K562 (cell line): ENCODE data around the gene ALG9. TPM values are rescaled to one million over a fixed set of nuclear protein-coding genes. Genes with fewer than 3 reads are reported as not detected.

ENCODE experiments used
- ARID2 ChIP-seq: fragments of 450-650 bp; IDR thresholded peaks from 2 replicates; pipeline ENCODE4 v1.6.1; 2017; ENCODE audit warnings: antibody characterized with exemption, mild to moderate bottlenecking
- BCOR ChIP-seq: fragments of 450-650 bp; IDR thresholded peaks from 2 replicates; pipeline ENCODE4 v1.6.1; 2016
- E2F6 ChIP-seq, 2 experiments: IDR thresholded peaks; 2 replicates each; pipeline ENCODE4 v1.6.1; 2011; ENCODE audit warnings: borderline replicate concordance in 1 of 2, control low read depth in 1 of 2, low read depth in 1 of 2, low read length in 1 of 2, mild to moderate bottlenecking in 1 of 2, mixed read lengths in 1 of 2, moderate library complexity in 1 of 2; ENCODE audit not compliant: insufficient read depth in 1 of 2, insufficient read length in 1 of 2, poor library complexity in 1 of 2, severe bottlenecking in 1 of 2; ENCODE audit errors: extremely low read depth in 1 of 2
- L3MBTL2 ChIP-seq: fragments of 450-650 bp; IDR thresholded peaks from 2 replicates; pipeline ENCODE4 v1.6.1; 2016; ENCODE audit warnings: mild to moderate bottlenecking, moderate library complexity
- PHTF2 ChIP-seq: fragments of 250-450 bp; sonication (Bioruptor Pico); IDR thresholded peaks from 2 replicates; pipeline ENCODE4 v1.5.0; 2021; ENCODE audit warnings: mild to moderate bottlenecking
- ZNF146 ChIP-seq: IDR thresholded peaks from one replicate; pipeline ENCODE4 v1.6.1; 2018; ENCODE audit warnings: missing compliant biosample characterization; ENCODE audit not compliant: unreplicated experiment
- ZZZ3 ChIP-seq: fragments of 450-650 bp; IDR thresholded peaks from 2 replicates; pipeline ENCODE4 v1.6.1; 2016; ENCODE audit warnings: antibody characterized with exemption, mild to moderate bottlenecking, moderate library complexity
- polyA plus RNA-seq, 8 experiments: library from polyadenylated mRNA; depleted of rRNA in 4 of 8; stranded (reverse) in 5 of 8; unstranded in 3 of 8; fragments of >200 nt; fragmentation: Nextera tagmentation in 2 of 8; fragmentation: Illumina TruSeq in 1 of 8; extraction: Ambion mirVana in 2 of 8; extraction: Trizol in 1 of 8; gene quantifications; 2 replicates each; pipeline versions ENCODE4 v1.2.1 to v1.2.3, GENCODE V29; 2011 to 2014; ENCODE audit warnings: inconsistent platforms in 1 of 8, missing spikeins in 1 of 8
- total RNA-seq, 7 experiments: library from RNA; depleted of rRNA in 6 of 7; stranded (reverse); fragments of >200 nt in 6 of 7; fragmentation: Illumina TruSeq in 2 of 7; extraction: Trizol in 2 of 7; gene quantifications; 2 replicates each; pipeline versions ENCODE4 v1.2.1 to v1.2.3, GENCODE V29; 2011 to 2021; ENCODE audit warnings: low replicate concordance in 1 of 7
- TF ChIP-seq, protein P1 (sequence below): fragments of 450-650 bp; IDR thresholded peaks from 2 replicates; pipeline ENCODE4 v1.6.1; 2016; ENCODE audit warnings: mild to moderate bottlenecking, moderate library complexity
- TF ChIP-seq, protein P2 (sequence below): fragments of 450-650 bp; IDR thresholded peaks from 2 replicates; pipeline ENCODE4 v1.6.1; 2017; ENCODE audit warnings: antibody characterized with exemption, mild to moderate bottlenecking

Gene ALG9
- total and polyA plus RNA-seq, 9 of the 15 experiments (the other 6 are each of a cell fraction or from before 2014, with no cell fraction given), result 11.5 to 40.5 (median 24.9) TPM

DNA sequence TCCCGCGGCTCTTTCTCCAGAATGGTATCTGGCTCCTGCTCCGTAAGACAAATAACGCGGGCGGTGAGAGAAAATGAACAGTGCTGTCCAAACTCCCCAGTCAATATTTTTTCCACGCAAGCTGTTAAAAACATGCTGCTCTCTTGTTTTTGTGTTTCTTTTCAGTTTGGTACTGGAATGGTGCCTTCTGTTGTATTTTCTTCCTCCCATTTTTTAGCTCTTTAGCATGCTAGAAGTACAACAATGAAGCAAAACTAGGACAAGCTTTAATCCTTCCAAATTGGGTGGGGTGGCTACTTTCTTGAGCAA lies 104.6 kb downstream of the ALG9 start (continued):
- TF ChIP-seq, protein P1, sequence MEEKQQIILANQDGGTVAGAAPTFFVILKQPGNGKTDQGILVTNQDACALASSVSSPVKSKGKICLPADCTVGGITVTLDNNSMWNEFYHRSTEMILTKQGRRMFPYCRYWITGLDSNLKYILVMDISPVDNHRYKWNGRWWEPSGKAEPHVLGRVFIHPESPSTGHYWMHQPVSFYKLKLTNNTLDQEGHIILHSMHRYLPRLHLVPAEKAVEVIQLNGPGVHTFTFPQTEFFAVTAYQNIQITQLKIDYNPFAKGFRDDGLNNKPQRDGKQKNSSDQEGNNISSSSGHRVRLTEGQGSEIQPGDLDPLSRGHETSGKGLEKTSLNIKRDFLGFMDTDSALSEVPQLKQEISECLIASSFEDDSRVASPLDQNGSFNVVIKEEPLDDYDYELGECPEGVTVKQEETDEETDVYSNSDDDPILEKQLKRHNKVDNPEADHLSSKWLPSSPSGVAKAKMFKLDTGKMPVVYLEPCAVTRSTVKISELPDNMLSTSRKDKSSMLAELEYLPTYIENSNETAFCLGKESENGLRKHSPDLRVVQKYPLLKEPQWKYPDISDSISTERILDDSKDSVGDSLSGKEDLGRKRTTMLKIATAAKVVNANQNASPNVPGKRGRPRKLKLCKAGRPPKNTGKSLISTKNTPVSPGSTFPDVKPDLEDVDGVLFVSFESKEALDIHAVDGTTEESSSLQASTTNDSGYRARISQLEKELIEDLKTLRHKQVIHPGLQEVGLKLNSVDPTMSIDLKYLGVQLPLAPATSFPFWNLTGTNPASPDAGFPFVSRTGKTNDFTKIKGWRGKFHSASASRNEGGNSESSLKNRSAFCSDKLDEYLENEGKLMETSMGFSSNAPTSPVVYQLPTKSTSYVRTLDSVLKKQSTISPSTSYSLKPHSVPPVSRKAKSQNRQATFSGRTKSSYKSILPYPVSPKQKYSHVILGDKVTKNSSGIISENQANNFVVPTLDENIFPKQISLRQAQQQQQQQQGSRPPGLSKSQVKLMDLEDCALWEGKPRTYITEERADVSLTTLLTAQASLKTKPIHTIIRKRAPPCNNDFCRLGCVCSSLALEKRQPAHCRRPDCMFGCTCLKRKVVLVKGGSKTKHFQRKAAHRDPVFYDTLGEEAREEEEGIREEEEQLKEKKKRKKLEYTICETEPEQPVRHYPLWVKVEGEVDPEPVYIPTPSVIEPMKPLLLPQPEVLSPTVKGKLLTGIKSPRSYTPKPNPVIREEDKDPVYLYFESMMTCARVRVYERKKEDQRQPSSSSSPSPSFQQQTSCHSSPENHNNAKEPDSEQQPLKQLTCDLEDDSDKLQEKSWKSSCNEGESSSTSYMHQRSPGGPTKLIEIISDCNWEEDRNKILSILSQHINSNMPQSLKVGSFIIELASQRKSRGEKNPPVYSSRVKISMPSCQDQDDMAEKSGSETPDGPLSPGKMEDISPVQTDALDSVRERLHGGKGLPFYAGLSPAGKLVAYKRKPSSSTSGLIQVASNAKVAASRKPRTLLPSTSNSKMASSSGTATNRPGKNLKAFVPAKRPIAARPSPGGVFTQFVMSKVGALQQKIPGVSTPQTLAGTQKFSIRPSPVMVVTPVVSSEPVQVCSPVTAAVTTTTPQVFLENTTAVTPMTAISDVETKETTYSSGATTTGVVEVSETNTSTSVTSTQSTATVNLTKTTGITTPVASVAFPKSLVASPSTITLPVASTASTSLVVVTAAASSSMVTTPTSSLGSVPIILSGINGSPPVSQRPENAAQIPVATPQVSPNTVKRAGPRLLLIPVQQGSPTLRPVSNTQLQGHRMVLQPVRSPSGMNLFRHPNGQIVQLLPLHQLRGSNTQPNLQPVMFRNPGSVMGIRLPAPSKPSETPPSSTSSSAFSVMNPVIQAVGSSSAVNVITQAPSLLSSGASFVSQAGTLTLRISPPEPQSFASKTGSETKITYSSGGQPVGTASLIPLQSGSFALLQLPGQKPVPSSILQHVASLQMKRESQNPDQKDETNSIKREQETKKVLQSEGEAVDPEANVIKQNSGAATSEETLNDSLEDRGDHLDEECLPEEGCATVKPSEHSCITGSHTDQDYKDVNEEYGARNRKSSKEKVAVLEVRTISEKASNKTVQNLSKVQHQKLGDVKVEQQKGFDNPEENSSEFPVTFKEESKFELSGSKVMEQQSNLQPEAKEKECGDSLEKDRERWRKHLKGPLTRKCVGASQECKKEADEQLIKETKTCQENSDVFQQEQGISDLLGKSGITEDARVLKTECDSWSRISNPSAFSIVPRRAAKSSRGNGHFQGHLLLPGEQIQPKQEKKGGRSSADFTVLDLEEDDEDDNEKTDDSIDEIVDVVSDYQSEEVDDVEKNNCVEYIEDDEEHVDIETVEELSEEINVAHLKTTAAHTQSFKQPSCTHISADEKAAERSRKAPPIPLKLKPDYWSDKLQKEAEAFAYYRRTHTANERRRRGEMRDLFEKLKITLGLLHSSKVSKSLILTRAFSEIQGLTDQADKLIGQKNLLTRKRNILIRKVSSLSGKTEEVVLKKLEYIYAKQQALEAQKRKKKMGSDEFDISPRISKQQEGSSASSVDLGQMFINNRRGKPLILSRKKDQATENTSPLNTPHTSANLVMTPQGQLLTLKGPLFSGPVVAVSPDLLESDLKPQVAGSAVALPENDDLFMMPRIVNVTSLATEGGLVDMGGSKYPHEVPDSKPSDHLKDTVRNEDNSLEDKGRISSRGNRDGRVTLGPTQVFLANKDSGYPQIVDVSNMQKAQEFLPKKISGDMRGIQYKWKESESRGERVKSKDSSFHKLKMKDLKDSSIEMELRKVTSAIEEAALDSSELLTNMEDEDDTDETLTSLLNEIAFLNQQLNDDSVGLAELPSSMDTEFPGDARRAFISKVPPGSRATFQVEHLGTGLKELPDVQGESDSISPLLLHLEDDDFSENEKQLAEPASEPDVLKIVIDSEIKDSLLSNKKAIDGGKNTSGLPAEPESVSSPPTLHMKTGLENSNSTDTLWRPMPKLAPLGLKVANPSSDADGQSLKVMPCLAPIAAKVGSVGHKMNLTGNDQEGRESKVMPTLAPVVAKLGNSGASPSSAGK, result peak; percentile 48; the same call in 1 of the 2 replicates
- TF ChIP-seq ARID2 (no peak), L3MBTL2 (peak; percentile 16; the same call in 1 of the 2 replicates), PHTF2 (CRISPR knock-in tag) (no peak), BCOR (no peak), E2F6 (IDR thresholded peaks at IDR 0.05; ENCODE audit: borderline replicate concordance in 1 of 2, extremely low read depth in 1 of 2, insufficient read depth in 1 of 2, insufficient read length in 1 of 2, low read depth in 1 of 2, low read length in 1 of 2, poor library complexity in 1 of 2, severe bottlenecking in 1 of 2) (peak in 1 of 2 experiments; percentile 15), ZZZ3 (no peak), ZNF146 (CRISPR knock-in tag) (no peak)
- TF ChIP-seq, protein P2, sequence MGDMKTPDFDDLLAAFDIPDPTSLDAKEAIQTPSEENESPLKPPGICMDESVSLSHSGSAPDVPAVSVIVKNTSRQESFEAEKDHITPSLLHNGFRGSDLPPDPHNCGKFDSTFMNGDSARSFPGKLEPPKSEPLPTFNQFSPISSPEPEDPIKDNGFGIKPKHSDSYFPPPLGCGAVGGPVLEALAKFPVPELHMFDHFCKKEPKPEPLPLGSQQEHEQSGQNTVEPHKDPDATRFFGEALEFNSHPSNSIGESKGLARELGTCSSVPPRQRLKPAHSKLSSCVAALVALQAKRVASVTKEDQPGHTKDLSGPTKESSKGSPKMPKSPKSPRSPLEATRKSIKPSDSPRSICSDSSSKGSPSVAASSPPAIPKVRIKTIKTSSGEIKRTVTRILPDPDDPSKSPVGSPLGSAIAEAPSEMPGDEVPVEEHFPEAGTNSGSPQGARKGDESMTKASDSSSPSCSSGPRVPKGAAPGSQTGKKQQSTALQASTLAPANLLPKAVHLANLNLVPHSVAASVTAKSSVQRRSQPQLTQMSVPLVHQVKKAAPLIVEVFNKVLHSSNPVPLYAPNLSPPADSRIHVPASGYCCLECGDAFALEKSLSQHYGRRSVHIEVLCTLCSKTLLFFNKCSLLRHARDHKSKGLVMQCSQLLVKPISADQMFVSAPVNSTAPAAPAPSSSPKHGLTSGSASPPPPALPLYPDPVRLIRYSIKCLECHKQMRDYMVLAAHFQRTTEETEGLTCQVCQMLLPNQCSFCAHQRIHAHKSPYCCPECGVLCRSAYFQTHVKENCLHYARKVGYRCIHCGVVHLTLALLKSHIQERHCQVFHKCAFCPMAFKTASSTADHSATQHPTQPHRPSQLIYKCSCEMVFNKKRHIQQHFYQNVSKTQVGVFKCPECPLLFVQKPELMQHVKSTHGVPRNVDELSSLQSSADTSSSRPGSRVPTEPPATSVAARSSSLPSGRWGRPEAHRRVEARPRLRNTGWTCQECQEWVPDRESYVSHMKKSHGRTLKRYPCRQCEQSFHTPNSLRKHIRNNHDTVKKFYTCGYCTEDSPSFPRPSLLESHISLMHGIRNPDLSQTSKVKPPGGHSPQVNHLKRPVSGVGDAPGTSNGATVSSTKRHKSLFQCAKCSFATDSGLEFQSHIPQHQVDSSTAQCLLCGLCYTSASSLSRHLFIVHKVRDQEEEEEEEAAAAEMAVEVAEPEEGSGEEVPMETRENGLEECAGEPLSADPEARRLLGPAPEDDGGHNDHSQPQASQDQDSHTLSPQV, result peak; percentile 35; the same call in 1 of the 2 replicates
